ENCODE results near the gene TMEM132D.

- TF ChIP-seq ZNF645 (tag by site-specific recombination; IDR thresholded peaks at IDR 0.05) (no peak), ZBTB8A (tag by site-specific recombination; IDR thresholded peaks at IDR 0.05) (no peak)
These were observed 354.2 kb downstream of the TMEM132D start for GRCh38 chr12:129549656-129550055.

All from HEK293 (cell line).